GM10847 (cell line): Measurements from ENCODE around the gene UBXN2A.

Source experiments
- POLR2A ChIP-seq: IDR thresholded peaks from 2 replicates; pipeline ENCODE4 v1.6.1; 2011; ENCODE audit not compliant: insufficient read length; ENCODE audit errors: extremely low read depth

The UBXN2A gene

DNA sequence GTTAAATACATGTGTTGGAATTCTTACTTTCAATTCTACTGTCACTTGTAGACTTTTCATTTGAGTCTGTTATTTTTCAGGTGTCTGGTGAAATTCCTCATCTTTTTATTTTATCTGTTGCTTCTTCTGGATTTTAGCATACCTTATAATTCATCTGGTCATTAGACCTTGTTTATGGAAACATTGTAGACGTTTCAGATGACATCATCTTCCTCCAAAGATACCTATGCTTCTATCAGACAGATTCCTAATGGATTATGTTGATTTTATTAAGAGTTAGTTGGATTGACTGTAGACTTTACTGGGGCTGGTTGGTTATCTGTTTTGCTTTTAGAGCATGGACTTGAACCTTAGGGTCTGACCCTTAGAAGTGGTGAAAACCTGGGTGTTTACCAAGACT, 54.3 kb downstream of the UBXN2A start:
- TF ChIP-seq POLR2A, result no peak

DNA sequence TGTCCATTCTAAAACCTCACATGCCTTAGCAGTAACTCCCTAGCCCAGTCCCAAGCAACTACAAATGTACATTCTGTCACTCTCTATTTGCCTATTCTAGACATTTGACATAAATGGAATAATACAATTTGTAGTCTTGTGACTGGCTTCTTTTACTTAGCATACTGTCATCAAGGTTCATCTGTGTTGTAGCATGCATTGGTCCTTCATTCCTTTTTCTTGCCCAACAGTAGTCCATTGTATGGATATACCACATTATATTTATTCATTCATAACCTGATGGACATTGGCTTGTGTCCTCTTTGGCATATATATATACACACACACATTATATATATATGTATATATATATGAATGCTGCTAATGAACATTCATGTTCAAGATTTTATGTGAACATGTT, 67.4 kb downstream of the UBXN2A start:
- TF ChIP-seq POLR2A, result no peak

DNA sequence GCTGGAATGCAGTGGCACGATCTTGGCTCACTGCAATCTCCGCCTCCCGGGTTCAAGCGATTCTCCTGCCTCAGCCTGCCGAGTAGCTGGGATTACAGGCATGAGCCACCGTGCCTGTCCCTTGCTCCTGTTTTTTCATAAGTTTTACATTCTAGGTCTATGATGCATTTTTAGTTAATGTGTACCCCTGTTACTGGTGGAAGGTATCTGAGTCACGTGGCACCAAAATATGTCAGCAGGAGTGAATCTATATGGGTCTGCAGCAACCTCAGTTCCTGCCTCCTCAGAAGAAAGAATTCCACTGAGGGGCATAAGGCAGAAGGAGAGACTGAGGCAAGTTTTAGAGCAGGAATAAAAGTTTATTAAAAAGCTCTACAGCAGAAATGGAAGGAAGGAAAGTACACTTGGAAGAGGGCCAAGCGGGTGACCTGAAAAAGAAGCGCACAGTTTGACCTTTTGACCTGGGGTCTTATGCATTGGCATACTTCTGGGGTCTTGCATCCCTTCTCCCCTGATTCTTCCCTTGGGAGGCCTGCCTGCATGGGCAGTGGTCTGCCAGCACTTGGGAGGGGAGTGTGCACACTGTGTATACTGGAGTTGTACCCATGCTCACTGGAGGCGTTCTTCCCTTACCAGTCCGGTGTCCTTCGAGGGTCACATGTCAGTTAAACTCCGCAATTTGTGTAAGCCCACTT, 68.6 kb downstream of the UBXN2A start:
- TF ChIP-seq POLR2A, result no peak

- TF ChIP-seq POLR2A, result no peak
Measured at GRCh38 chr2:24009367-24009679, 69.1 kb downstream of the UBXN2A start.

DNA sequence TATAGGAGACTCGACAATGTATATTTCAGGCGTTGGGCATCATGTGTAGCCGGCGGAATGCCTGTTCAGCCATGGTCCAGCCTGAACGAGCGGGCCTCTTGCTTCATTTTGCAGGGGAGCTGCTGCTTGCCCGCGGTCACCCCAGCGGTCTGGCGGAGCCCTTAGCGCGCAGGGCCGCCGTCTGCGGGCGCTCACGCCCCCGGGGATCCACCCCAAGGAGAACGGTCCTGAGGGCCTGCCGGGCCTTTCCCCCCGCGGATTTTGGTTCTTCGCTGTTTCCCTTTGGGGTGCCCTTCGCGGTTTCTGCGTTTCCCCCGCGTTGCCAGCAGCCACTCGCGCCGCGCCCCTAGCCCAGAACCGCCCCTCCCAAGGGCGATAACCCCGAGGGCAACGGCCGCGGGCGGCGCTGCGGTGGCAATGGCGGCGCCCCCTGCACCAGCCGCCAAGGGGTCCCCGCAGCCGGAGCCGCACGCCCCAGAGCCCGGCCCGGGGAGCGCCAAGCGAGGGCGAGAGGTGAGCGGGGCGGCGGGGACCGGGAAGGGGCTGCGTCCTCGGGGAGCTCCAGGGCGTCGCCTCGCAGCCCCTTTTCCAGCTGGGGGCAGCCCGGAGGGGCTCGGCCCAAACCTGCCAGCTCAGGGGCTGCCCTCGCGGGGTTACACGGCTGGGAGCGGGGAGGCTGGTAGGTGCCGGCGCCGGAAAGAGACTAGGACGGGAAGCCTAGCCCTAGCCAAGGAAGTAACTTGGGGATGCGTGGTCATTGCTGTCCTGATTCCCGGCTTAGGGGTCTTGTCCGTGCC, 69.6 kb downstream of the UBXN2A start, which contains the start of gene MFSD2B:
Gene MFSD2B (plus strand): TSS at position 406 of the 797 bp plus-strand sequence. CDS start 12 bp downstream, at position 418.
- TF ChIP-seq POLR2A, result no peak

- no peak for TF ChIP-seq POLR2A
Measured at GRCh38 chr2:24010477-24011249, 70.4 kb downstream of the UBXN2A start.

GRCh38 chr2:24011250-24012104, 71.2 kb downstream of the UBXN2A start:
- TF ChIP-seq POLR2A, result no peak

- no peak for TF ChIP-seq POLR2A
Measured at GRCh38 chr2:24012521-24013188, 72.4 kb downstream of the UBXN2A start.

DNA sequence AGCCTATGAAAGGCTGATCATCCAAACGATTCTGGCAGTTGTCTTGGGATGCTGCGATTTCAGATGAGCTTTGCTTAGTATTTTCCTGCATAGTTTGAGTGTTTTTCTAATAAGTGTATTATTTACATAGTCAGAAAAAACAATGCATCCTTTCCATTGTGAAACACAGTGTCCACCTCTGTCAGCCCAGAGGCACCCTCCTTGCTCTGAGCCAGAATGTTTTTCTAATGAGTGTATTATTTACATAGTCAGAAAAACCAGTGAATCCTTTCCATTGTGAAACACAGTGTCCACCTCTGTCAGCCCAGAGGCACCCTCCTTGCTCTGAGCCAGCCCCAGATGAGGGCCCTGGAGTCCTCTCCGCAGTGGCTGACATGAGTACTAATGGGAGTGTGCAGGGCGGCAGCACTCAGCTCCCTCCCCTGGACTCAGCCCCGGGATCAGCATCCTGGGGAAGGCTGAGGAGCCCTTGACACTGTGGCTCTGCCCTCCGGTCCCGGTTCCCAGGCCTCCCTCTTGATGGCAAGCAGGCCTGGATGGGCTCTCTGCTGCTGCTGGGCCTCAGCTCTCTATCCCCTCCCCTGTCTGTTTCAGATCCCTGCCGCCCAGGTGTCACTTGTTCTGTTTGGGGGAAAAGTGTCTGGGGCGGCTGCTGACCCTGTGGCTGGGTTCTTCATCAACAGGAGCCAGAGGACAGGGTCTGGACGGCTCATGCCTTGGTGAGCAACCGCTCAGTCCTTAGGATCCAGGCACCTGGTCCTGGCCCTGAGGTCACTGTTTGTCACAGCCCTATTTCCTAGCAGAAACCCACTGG, 75.5 kb downstream of the UBXN2A start:
- TF ChIP-seq POLR2A, result no peak

DNA sequence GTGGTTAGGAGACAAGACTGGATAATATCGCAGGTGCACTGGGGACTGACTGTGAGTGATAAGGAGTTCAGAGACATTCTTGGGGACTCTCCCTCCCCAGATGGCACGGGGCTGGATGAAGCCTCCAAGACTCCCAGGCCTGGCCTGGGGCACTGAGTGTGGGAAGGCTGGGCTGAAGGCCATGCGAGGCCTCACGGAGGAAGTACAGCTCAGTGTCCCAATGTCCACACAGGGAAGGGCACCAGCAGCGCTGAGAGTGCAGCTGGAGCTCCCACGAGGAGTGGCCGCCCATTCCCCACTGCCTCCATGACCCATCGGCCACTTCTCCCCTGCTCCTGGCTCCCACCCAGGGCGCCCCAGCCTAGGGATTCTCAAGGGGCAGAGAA, 76.1 kb downstream of the UBXN2A start:
- no peak for TF ChIP-seq POLR2A

DNA sequence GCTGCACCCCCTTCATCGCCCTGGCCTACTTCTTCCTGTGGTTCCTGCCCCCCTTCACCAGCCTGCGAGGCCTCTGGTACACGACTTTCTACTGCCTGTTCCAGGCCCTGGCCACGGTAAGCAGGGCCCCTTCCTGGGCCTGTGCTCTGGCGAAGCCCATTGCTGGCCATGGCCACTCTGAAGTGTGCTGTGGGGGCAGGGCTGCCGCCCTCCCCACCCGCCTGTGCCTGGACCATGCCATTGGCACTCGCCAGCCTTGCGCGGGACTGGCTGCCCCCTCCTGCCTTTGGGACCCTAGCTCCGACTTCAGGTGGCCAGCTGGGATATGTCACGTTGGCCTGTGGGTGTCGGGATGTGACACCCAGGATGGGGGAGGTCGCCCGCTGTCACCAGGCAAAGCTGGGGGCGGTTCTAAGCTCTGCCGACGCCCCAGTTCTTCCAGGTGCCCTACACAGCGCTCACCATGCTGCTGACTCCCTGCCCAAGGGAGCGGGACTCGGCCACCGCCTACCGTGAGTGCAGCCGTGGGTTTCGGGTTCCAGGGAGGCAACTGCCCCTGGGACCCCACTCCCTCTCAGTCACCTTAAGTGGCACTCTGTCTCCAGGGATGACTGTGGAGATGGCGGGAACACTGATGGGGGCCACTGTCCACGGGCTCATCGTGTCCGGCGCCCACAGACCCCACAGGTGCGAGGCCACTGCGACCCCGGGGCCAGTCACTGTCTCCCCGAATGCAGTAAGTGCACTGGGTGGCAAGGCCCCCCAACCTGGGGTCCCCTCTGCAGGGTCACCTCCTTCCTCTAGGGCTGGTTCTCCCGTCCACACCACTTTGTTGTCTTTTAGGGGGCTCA, 76.8 kb downstream of the UBXN2A start:
- no peak for TF ChIP-seq POLR2A

- TF ChIP-seq POLR2A, result no peak
Measured at GRCh38 chr2:24017711-24018110, 77.4 kb downstream of the UBXN2A start.

GRCh38 chr2:24018241-24018640, 78.0 kb downstream of the UBXN2A start:
- no peak for TF ChIP-seq POLR2A
